A172 (cell line): ENCODE results near the gene ZNF837. TPM values are rescaled to one million over a fixed set of nuclear protein-coding genes. Genes with fewer than 3 reads are reported as not detected.

ENCODE experiments used
- DNase-seq: peaks from one replicate; pipeline ENCODE4 v3.0.0-alpha.2; 2015; ENCODE audit warnings: low spot score
- total RNA-seq: library from RNA; depleted of rRNA; stranded (reverse); fragments of >200 nt; shearing (Covaris generic); gene quantifications from 2 replicates; pipeline ENCODE4 v1.2.3, GENCODE V29; 2014

Gene ZNF837
- total RNA-seq, 1 experiment from 2014 or later = 3.7 TPM

- DNase-seq = no peak
Measured at GRCh38 chr19:58372311-58373133, 8.3 kb downstream of the ZNF837 start.

- DNase-seq = no peak
Measured at GRCh38 chr19:58368561-58369360, 12.1 kb downstream of the ZNF837 start.

- DNase-seq = no peak
Measured at GRCh38 chr19:58367698-58368454, 13.0 kb downstream of the ZNF837 start.

- DNase-seq = no peak
Measured at GRCh38 chr19:58366585-58367430, 14.0 kb downstream of the ZNF837 start.

- DNase-seq = no peak
Measured at GRCh38 chr19:58364146-58364545, 16.7 kb downstream of the ZNF837 start.

GRCh38 chr19:58362272-58362994, 18.4 kb downstream of the ZNF837 start, which contains the start of gene ZNF497:
ZNF497 (minus strand) TSS chr19:58362751; CDS start chr19:58357635, 5,116 bp downstream.
- peak; percentile 95 for DNase-seq

GRCh38 chr19:58361900-58362271, 18.9 kb downstream of the ZNF837 start:
- DNase-seq = no peak

- no peak for DNase-seq
Measured at GRCh38 chr19:58357481-58358145, 23.2 kb downstream of the ZNF837 start.

- no peak for DNase-seq
Measured at GRCh38 chr19:58356766-58357480, 23.9 kb downstream of the ZNF837 start.

- no peak for DNase-seq
Measured at GRCh38 chr19:58355908-58356765, 24.7 kb downstream of the ZNF837 start.

GRCh38 chr19:58355215-58355796, 25.5 kb downstream of the ZNF837 start:
- no peak for DNase-seq

GRCh38 chr19:58354478-58355030, 26.3 kb downstream of the ZNF837 start:
- DNase-seq = no peak

GRCh38 chr19:58353717-58354477, 26.9 kb downstream of the ZNF837 start:
- DNase-seq = no peak

GRCh38 chr19:58352760-58353671, 27.8 kb downstream of the ZNF837 start, which contains the start of gene A1BG:
A1BG (minus strand) TSS chr19:58353492; CDS start chr19:58353437, 55 bp downstream.
- no peak for DNase-seq

- no peak for DNase-seq
Measured at GRCh38 chr19:58351990-58352755, 28.7 kb downstream of the ZNF837 start.
